H1 (cell line): ENCODE results near the gene KLF8. TPM values are rescaled to one million over a fixed set of nuclear protein-coding genes. Genes with fewer than 3 reads are reported as not detected.

Experiments used
- CTCF ChIA-PET: fragments of 300-600 bp; sonication (Branson Sonifier 250); formaldehyde crosslinking; loops from one replicate; lab custom pipeline; 2021; ENCODE audit not compliant: partially characterized antibody; lab: Charles Lee
- POLR2A ChIA-PET: fragments of 300-600 bp; sonication (Branson Sonifier 250); formaldehyde crosslinking; loops from one replicate; lab custom pipeline; 2021; ENCODE audit warnings: inconsistent platforms; ENCODE audit not compliant: partially characterized antibody; lab: Charles Lee
- DNase-seq, 2 experiments: peaks; one replicate each; pipeline versions ENCODE4 v3.0.0 to v3.0.0-alpha.2; 2010 to 2022; ENCODE audit warnings: low spot score in 2 of 2, low read depth in 1 of 2, mixed read lengths in 1 of 2
- FAIRE-seq: peaks from 2 replicates; lab custom pipeline; 2011; peaks lifted over from hg19 to GRCh38; lab: Jason Lieb, UNC
- H2AFZ ChIP-seq: 2 replicates; pipeline ENCODE4 v1.8.1; 2012; ENCODE audit warnings: low read length, inconsistent platforms
- H2AK5ac ChIP-seq: 2 replicates; pipeline ENCODE4 v1.6.1; 2013; ENCODE audit warnings: low read depth, low read length
- H2BK120ac ChIP-seq: replicated peaks from 2 replicates; pipeline ENCODE3; 2013; ENCODE audit warnings: low read depth, low read length, inconsistent platforms
- H2BK12ac ChIP-seq: 2 replicates; pipeline ENCODE4 v1.6.1; 2013; ENCODE audit warnings: low read depth, low read length
- H2BK15ac ChIP-seq: 2 replicates; pipeline ENCODE4 v1.6.1; 2013; ENCODE audit warnings: low read length
- H2BK20ac ChIP-seq: 2 replicates; pipeline ENCODE4 v1.6.1; 2013; ENCODE audit warnings: low read length
- H2BK5ac ChIP-seq: 2 replicates; pipeline ENCODE4 v1.6.1; 2013; ENCODE audit warnings: low read depth, low read length
- H3K14ac ChIP-seq: 2 replicates; pipeline ENCODE4 v1.6.1; 2013; ENCODE audit warnings: inconsistent platforms; ENCODE audit not compliant: insufficient read length
- H3K18ac ChIP-seq: 2 replicates; pipeline ENCODE4 v1.6.1; 2013; ENCODE audit warnings: low read length; ENCODE audit errors: extremely low read depth
- H3K23ac ChIP-seq: 2 replicates; pipeline ENCODE4 v1.6.1; 2013; ENCODE audit warnings: inconsistent platforms; ENCODE audit not compliant: insufficient read length
- H3K23me2 ChIP-seq: 2 replicates; pipeline ENCODE4 v1.6.1; 2013; ENCODE audit warnings: low read depth, low read length
- H3K27ac ChIP-seq: 2 replicates; pipeline ENCODE4 v1.6.1; 2011; ENCODE audit warnings: low read depth, low read length, inconsistent platforms
- H3K27me3 ChIP-seq, 4 experiments: replicated peaks in 1 of 4; 1 replicate in 1 of 4; 2 replicates in 3 of 4; pipeline versions ENCODE4 v1.6.1 to v1.8.1; 2011 to 2013; ENCODE audit warnings: low read length in 3 of 4, mild to moderate bottlenecking in 3 of 4, inconsistent platforms in 2 of 4, mixed read lengths in 2 of 4, moderate library complexity in 1 of 4; ENCODE audit not compliant: control insufficient read depth in 3 of 4, insufficient read depth in 3 of 4; ENCODE audit errors: extremely low read depth in 1 of 4
- H3K36me3 ChIP-seq, 4 experiments: 2 replicates each; pipeline versions ENCODE4 v1.6.1 to v1.8.1; 2011 to 2013; ENCODE audit warnings: mild to moderate bottlenecking in 4 of 4, low read length in 3 of 4, moderate library complexity in 2 of 4, control low read depth in 1 of 4, inconsistent platforms in 1 of 4; ENCODE audit not compliant: insufficient read depth in 4 of 4, control insufficient read depth in 2 of 4
- H3K4ac ChIP-seq: replicated peaks from 2 replicates; pipeline ENCODE3; 2013; ENCODE audit warnings: low read length, low read depth, mixed read lengths, inconsistent platforms; ENCODE audit not compliant: insufficient read length
- H3K4me1 ChIP-seq, 4 experiments: replicated peaks in 1 of 4; 1 replicate in 1 of 4; 2 replicates in 3 of 4; pipeline versions ENCODE4 v1.6.1 to v1.8.1; 2011 to 2013; ENCODE audit warnings: low read length in 3 of 4, inconsistent platforms in 2 of 4, mixed read lengths in 1 of 4; ENCODE audit not compliant: insufficient read depth in 4 of 4, control insufficient read depth in 3 of 4
- H3K4me2 ChIP-seq, 2 experiments: 2 replicates each; pipeline versions ENCODE4 v1.6.1 to v1.8.1; 2011 to 2013; ENCODE audit warnings: low read depth in 2 of 2, low read length in 2 of 2, control low read depth in 1 of 2, inconsistent platforms in 1 of 2, mild to moderate bottlenecking in 1 of 2; ENCODE audit not compliant: insufficient read depth in 1 of 2
- H3K4me3 ChIP-seq, 4 experiments: fragments of 200-600, 300-600 bp in 1 of 4; sonication (generic), shearing (Covaris generic), sonication (Bioruptor Twin) in 1 of 4; 2 replicates each; pipeline versions ENCODE4 v1.5.1 to v1.8.1; 2011 to 2016; ENCODE audit warnings: low read length in 4 of 4, low read depth in 3 of 4, control low read depth in 2 of 4, inconsistent platforms in 2 of 4, mild to moderate bottlenecking in 2 of 4, mixed read lengths in 1 of 4, moderate library complexity in 1 of 4; ENCODE audit not compliant: insufficient read depth in 2 of 4; ENCODE audit errors: extremely low read depth in 1 of 4
- H3K56ac ChIP-seq: replicated peaks from 2 replicates; pipeline ENCODE3; 2013; ENCODE audit warnings: low read depth, mild to moderate bottlenecking, mixed read lengths, low read length, inconsistent platforms; ENCODE audit not compliant: insufficient read length
- H3K79me1 ChIP-seq: 2 replicates; pipeline ENCODE4 v1.6.1; 2013; ENCODE audit warnings: low read depth, low read length, control low read depth
- H3K79me2 ChIP-seq, 2 experiments: 2 replicates each; pipeline versions ENCODE4 v1.6.1 to v1.8.1; 2012 to 2013; ENCODE audit warnings: low read length in 2 of 2, mild to moderate bottlenecking in 2 of 2, inconsistent platforms in 1 of 2; ENCODE audit not compliant: insufficient read depth in 2 of 2, control insufficient read depth in 1 of 2
- H3K9ac ChIP-seq, 4 experiments: replicated peaks in 1 of 4; 1 replicate in 1 of 4; 2 replicates in 3 of 4; pipeline versions ENCODE4 v1.6.1 to v1.8.1; 2011 to 2013; ENCODE audit warnings: low read depth in 3 of 4, low read length in 3 of 4, control low read depth in 2 of 4, mild to moderate bottlenecking in 2 of 4, moderate library complexity in 2 of 4, inconsistent platforms in 1 of 4; ENCODE audit errors: extremely low read depth in 1 of 4
- H3K9me3 ChIP-seq, 2 experiments: 2 replicates each; pipeline versions ENCODE4 v1.6.1 to v1.8.1; 2012 to 2013; ENCODE audit warnings: mild to moderate bottlenecking in 2 of 2, moderate library complexity in 2 of 2, control low read depth in 1 of 2, inconsistent platforms in 1 of 2, low read depth in 1 of 2, low read length in 1 of 2, mixed read lengths in 1 of 2; ENCODE audit not compliant: insufficient read depth in 2 of 2
- H4K20me1 ChIP-seq, 2 experiments: replicated peaks in 1 of 2; 2 replicates each; pipeline versions ENCODE3 to v1.8.1; 2011 to 2013; ENCODE audit warnings: inconsistent platforms in 2 of 2, low read length in 2 of 2, mild to moderate bottlenecking in 1 of 2; ENCODE audit not compliant: insufficient read depth in 2 of 2, control insufficient read depth in 1 of 2
- H4K5ac ChIP-seq: 2 replicates; pipeline ENCODE4 v1.6.1; 2013; ENCODE audit warnings: low read length, low read depth, mixed read lengths, inconsistent platforms; ENCODE audit not compliant: insufficient read length
- H4K8ac ChIP-seq: 2 replicates; pipeline ENCODE4 v1.8.0; 2013; ENCODE audit warnings: mild to moderate bottlenecking, moderate library complexity, low read length, inconsistent platforms; ENCODE audit not compliant: insufficient read depth; ENCODE audit errors: extremely low read depth
- H4K91ac ChIP-seq: replicated peaks from 2 replicates; pipeline ENCODE3; 2013; ENCODE audit warnings: low read length, mixed read lengths, inconsistent platforms; ENCODE audit not compliant: insufficient read length
- CHD1 ChIP-seq: IDR thresholded peaks from 2 replicates; pipeline ENCODE4 v1.6.1; 2012; ENCODE audit warnings: low read depth, low read length, improper control_type of control experiment
- KDM4A ChIP-seq: IDR thresholded peaks from one replicate; pipeline ENCODE4 v1.7.1; 2012; ENCODE audit warnings: low read depth, mild to moderate bottlenecking, moderate library complexity, low read length, inconsistent platforms; ENCODE audit not compliant: severe bottlenecking
- polyA plus RNA-seq, 7 experiments: library from polyadenylated mRNA; depleted of rRNA in 3 of 7; stranded (reverse) in 5 of 7; unstranded in 2 of 7; fragments of >200 nt in 5 of 7; fragments of 200-250 nt in 2 of 7; gene quantifications; 1 replicate in 5 of 7; 2 replicates in 1 of 7; 4 replicates in 1 of 7; pipeline versions ENCODE4 v1.2.1 to v1.2.3, GENCODE V29; 2011 to 2013; ENCODE audit warnings: missing spikeins in 2 of 7, mixed read lengths in 2 of 7
- total RNA-seq: library from RNA; stranded (reverse); fragmentation: NEBNext Ultra II Directional; extraction: Animal tissue kit (Norgen Biotek cat#: 25700); gene quantifications from 2 replicates; pipeline ENCODE4 v1.2.1, GENCODE V29; 2021

The KLF8 gene
- total and polyA plus RNA-seq, 2 of the 8 experiments (the other 6 are each of a cell fraction or from before 2014, with no cell fraction given), result 11.5 to 15.3 TPM

- H2BK12ac ChIP-seq, result no peak overlapping the region
- POLR2A ChIA-PET, result no interaction called here
Observed at GRCh38 chrX:56319165-56319564, 87.0 kb downstream of the KLF8 start.

More at GRCh38 chrX:56319165-56319564, 87.0 kb downstream of the KLF8 start:
- Histone ChIP-seq H2BK15ac (no peak overlapping the region), H3K4ac (no peak overlapping the region), H3K4me2 (no peak overlapping the region), H2AFZ (no peak overlapping the region)
- DNase-seq, result no peak
- TF ChIP-seq KDM4A (no peak), CHD1 (no peak)
- TF ChIP-seq, all 59 proteins: peak for 0
- H3K4me3 ChIP-seq, result no peak overlapping the region
- no peak overlapping the region for H4K5ac ChIP-seq
- H4K91ac ChIP-seq, result no peak overlapping the region
- H3K9ac ChIP-seq, result no peak overlapping the region
- no peaks in the 10 kb centered on the region for H3K4me1 ChIP-seq
- no peak overlapping the region for H3K27ac ChIP-seq
- H3K56ac ChIP-seq, result no peak overlapping the region
- H2BK120ac ChIP-seq, result no peak overlapping the region
- CTCF ChIA-PET, result no interaction called here
- no peaks in the 10 kb centered on the region for H3K23me2 ChIP-seq
- no peak overlapping the region for H4K8ac ChIP-seq
- H4K20me1 ChIP-seq, result no peaks in the 10 kb centered on the region
- no peaks in the 10 kb centered on the region for H3K79me2 ChIP-seq
- no peak overlapping the region for H2BK5ac ChIP-seq
- no peak overlapping the region for H3K23ac ChIP-seq
- peaks cover 7 to 18% of the 10 kb centered on the region in 2 experiments; a peak in 3 of 4 replicates for H3K9me3 ChIP-seq
- no peaks in the 10 kb centered on the region for H3K36me3 ChIP-seq
- H3K79me1 ChIP-seq, result no peaks in the 10 kb centered on the region
- no peak for FAIRE-seq
- H3K18ac ChIP-seq, result no peak overlapping the region
- H3K14ac ChIP-seq, result no peak overlapping the region
- H2BK20ac ChIP-seq, result no peak overlapping the region
- H2AK5ac ChIP-seq, result no peak overlapping the region
- no peaks in the 10 kb centered on the region for H3K27me3 ChIP-seq
